Inflammatory macrophage treated with lipopolysaccharide for 1 hour (primary cell): ENCODE results near the gene TMEM116.
A peak's percentile ranks its signal among the peaks of the same experiment; 100 is the strongest.
"Not testable (repeated sequence)": the region's sequence is repeated elsewhere in the genome, so short reads cannot be mapped to it uniquely, and the experiment has no call there.

Source experiments
- DNase-seq, 2 donors: peaks; one replicate each; pipeline ENCODE4 v3.0.0-alpha.2; 2020 to 2022

The TMEM116 gene

GRCh38 chr12:112008918-112009317, 4.0 kb downstream of the TMEM116 start:
- no peak for DNase-seq

- no peak for DNase-seq
Measured at GRCh38 chr12:112007945-112008344, 5.0 kb downstream of the TMEM116 start.

- peak in 1 of 2 donors; percentile 19 for DNase-seq
Measured at GRCh38 chr12:112005419-112006395, 7.3 kb downstream of the TMEM116 start.

GRCh38 chr12:112004041-112004440, 8.9 kb downstream of the TMEM116 start:
- DNase-seq, result no peak

GRCh38 chr12:112001576-112001975, 11.4 kb downstream of the TMEM116 start:
- DNase-seq, result peak in 1 of 2 donors; percentile 16

GRCh38 chr12:112000820-112001219, 12.1 kb downstream of the TMEM116 start:
- no peak for DNase-seq

GRCh38 chr12:111999129-111999528, 13.8 kb downstream of the TMEM116 start:
- not testable (repeated sequence) for DNase-seq

- no peak for DNase-seq
Measured at GRCh38 chr12:111998015-111998414, 14.9 kb downstream of the TMEM116 start.

DNA sequence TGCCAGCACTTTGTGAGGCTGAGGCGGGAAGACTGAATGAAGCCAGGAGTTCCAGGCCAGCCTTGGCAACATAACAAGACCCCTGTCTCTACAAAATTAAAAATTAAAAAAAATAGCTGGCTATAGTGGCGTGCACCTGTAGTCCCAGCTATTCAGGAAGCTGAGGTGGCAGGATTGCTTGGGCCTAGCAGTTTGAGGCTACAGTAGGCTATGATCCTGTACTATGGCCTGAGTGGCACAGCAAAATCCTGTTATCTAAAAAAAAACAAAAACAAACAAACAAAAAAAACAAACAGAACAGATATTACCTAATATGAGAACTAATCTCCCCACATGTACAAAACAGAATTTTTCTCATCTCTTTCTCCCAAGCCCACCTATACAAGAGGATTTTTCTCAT, 15.7 kb downstream of the TMEM116 start:
- no peak for DNase-seq

DNA sequence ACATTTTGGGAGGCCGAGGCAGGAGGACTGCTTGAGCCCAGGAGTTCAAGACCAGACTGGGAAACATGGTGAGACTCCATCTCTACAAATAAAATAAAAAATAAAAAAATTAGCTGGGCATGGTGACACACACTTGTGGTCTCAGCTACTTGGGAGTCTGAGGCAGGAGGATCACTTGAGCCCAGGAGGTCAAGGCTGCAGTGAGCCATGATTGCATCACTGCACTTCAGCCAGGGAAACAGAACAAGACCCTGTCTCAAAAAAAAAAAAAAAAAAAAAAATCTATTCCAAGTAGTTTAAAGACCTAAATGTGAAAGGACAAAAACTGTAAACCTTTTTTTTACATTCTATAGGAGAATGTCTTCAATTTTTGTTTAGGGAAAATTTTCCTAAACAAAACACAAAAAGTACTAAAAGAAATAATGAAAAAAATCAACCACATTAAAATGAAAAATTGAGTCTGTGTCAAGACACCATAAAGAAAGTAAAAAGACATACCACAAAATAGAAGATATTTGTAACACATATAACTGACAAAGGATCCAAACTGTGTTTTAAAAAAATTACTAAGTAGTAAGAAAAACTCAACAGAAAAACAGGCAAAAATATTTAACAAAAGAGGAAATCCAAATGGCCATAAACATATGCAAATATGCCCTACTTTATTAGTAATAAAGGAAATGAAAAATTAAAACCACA, 17.0 kb downstream of the TMEM116 start:
- DNase-seq, result no peak

DNA sequence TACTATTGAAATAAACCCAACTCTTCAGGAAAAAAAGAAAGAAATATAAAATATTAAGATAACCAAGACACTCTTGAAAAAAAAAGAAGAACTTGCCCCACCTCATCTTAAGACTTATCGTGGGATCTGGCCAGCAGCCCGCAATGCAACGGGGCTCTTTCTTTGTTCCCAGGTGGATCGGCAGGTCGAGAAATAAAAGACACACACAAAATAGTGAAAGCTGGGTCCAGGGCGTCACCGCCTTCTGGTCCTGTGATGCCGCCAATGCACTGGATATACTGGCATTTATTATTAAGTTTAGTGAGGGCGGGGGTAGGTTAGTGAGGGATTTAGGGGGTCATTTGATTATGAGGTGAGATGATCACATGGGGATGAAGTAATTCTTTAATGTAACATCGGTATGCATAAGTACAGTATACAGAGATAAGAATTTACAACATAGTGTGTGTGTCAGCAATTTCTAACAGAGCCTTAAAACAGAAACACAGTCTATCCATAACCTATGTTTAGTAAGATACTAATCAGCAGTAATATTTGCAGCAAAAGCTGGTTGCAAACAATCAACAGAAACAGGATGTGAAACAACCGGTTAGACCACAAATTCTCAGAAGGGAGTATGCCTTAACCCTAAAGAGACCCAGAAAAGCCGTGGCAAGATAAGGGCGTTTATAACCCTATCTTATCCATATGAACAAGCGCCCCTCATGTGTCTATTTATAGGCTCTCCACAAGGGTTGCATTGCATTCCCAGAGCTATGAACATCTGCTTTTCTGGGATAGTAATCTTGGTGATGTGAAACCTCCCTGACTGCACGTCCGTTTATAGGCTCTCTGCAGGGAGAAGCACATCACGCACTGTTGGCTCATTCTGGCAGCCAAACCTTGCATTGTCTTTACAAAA, 18.5 kb downstream of the TMEM116 start:
- peak; percentile 45 to 55 for DNase-seq

DNA sequence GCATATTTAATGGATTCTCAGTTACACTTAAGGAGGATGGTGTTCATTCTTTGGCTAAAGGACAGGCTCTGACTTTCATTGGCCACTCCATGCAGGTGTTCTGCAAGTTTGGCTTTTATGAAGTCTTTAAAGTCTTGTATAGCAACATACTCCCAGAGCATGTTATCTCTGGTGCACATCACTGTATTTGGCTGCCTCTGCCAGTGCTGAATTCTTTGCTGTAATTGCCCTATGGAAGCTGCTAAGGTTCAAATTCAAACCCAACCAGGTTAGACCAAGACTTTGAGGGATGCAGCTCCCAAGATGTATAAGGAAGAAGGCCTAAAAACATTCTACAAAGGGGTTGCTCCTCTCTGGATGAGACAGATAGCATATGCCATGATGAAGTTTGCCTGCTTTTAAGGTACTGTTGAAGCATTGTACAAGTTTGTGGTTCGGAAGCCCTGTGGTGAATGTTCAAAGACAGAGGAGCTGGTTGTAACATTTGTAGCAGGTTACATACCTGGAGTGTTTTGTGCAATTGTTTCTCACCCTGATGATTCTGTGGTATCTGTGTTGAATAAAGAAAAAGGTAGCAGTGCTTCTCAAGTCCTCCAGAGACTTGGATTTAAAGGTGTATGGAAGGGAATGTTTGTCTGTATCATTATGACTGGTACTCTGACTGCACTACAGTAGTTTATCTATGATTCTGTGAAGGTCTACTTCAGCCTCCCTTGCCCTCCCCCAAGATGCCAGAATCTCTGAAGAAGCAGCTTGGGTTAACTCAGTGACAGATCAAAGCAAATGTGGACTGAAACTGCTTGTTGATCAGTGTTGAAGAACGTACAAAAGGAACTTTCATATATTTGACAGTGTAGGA, 19.4 kb downstream of the TMEM116 start:
- no peak for DNase-seq

DNA sequence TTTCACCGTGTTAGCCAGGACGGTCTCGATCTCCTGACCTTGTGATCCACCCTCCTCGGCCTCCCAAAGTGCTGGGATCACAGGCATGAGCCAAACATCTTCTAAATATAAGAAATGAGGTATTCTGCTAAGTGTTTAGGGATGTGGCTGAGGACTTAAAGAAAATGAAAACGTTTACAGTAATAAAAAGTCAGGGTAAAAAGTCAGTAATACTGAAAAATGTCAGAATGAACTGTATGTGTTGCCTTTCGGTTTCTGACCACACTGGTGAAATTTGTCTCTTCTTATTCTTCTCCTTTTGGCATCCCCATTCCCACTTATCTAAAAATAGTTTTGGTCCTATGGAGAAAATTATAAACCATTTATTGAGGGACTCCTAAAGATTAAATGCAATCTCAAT, 20.5 kb downstream of the TMEM116 start:
- DNase-seq, result no peak

DNA sequence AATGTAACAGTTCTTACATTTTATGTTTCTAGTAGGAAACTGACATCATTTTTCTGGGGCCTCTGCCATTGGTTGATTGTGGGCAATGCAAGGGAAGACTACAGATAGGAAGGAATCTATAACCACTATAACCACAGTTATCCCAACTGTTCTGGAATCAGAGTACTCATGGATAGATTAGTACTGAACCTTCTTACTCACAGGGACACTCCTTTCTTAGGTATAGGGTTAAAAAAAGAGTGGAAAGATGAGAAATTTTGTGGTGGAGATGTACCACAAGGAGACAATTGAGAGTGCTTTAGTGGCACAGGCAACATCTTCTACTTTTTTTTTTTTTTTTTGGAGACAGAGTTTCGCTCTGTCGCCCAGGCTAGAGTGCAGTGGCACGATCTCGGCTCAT, 21.0 kb downstream of the TMEM116 start:
- no peak for DNase-seq

DNA sequence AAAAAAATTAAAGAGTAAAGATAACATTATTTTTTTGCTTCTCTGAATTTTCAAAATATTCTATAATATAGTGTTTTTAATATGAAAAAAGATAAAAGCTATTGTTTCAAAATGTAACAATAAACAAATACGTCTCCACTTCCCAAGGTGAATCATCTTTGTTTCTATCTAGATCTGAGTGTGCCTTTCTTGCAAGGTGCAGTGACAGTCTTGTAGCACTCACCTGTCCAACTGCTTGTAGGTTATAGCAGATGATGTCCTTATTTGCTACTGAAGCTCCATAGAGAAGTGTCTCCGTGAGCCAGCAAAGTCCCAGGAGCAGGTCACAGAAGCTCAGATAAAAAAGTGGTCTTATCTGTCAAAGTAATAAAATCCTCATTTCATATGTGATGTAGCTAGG, 21.4 kb downstream of the TMEM116 start:
- no peak for DNase-seq

GRCh38 chr12:111984820-111985219, 28.1 kb downstream of the TMEM116 start:
- DNase-seq, result no peak

DNA sequence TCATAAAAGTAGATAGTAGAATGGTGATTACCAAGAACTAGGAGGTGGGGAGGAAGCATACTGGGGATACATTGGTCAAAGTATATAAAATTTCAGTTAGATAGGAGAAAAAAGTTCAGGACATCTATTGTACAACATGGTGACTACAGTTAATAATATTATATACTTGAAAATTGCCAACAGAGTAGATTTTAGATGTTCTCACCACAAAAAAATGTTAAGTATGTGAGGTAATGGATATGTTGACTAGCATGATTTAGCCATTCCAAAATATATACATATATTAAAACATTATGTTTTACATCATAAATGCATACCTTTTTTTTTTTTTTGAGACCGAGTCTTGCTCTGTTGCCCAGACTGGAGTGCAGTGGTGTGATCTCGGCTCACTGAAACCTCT, 31.0 kb downstream of the TMEM116 start:
- no peak for DNase-seq

GRCh38 chr12:111980598-111980997, 32.4 kb downstream of the TMEM116 start:
- no peak for DNase-seq

- no peak for DNase-seq
Measured at GRCh38 chr12:111978545-111978944, 34.4 kb downstream of the TMEM116 start.

- DNase-seq, result no peak
Measured at GRCh38 chr12:111976860-111977259, 36.1 kb downstream of the TMEM116 start.

GRCh38 chr12:111976291-111976690, 36.7 kb downstream of the TMEM116 start:
- no peak for DNase-seq
